Measurements from ENCODE around the gene VPS8. TPM values are rescaled to one million over a fixed set of nuclear protein-coding genes. Genes with fewer than 3 reads are reported as not detected.

Gene VPS8
- total and polyA plus RNA-seq, 8 donors: 41.5 to 114 (median 51.3) TPM

DNA sequence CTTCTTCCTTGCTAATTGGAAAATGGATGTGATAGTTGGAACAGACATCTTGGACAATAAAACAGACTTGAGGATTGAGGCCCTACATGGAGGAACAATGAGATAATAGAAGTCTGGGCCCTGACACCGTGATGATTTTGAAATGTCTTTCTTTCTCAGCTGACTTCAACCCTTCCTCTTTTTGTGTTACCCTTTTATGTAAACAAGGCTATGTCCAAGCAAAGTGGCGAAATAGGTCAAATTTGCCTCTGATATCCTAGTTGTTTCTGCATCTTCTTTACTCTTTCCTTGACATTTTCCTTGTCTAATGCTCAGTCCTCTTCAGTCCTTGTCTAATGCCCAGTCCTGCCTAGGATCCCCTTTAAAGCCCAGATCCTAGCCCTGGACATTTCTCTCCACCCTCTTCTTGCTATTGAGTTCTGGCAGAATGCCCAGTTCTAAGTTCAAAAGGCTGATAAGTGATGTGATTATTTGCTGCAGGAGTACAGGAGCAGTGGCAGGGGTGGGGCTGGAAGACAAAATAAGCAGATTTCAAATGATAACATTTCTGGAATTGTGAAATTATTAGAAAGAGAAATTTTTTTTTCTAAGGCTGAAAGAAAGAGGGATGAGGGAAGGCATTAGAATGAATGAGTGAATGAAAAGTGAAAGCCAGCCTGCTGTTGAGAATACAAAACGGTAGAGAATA is 6.5 kb upstream of the VPS8 start:
- Histone ChIP-seq H3K27ac (peak overlapping the region; percentile 46 to 91), H3K36me3 (no peaks in the 10 kb centered on the region), H3K9me3 (no peaks in the 10 kb centered on the region), H3K4me3 (no peak overlapping the region), H3K4me1 (peaks cover 5 to 27% of the 10 kb centered on the region in 2 donors), H3K27me3 (peaks cover 0 to 7% of the 10 kb centered on the region in 2 donors)
- DNase-seq (no peak), ATAC-seq (peak; percentile 67)
- TF ChIP-seq, protein P1, sequence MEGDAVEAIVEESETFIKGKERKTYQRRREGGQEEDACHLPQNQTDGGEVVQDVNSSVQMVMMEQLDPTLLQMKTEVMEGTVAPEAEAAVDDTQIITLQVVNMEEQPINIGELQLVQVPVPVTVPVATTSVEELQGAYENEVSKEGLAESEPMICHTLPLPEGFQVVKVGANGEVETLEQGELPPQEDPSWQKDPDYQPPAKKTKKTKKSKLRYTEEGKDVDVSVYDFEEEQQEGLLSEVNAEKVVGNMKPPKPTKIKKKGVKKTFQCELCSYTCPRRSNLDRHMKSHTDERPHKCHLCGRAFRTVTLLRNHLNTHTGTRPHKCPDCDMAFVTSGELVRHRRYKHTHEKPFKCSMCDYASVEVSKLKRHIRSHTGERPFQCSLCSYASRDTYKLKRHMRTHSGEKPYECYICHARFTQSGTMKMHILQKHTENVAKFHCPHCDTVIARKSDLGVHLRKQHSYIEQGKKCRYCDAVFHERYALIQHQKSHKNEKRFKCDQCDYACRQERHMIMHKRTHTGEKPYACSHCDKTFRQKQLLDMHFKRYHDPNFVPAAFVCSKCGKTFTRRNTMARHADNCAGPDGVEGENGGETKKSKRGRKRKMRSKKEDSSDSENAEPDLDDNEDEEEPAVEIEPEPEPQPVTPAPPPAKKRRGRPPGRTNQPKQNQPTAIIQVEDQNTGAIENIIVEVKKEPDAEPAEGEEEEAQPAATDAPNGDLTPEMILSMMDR (IDR thresholded peaks at IDR 0.05): no peak
- intact Hi-C loops (cut with DNase I): no loop called here

DNA sequence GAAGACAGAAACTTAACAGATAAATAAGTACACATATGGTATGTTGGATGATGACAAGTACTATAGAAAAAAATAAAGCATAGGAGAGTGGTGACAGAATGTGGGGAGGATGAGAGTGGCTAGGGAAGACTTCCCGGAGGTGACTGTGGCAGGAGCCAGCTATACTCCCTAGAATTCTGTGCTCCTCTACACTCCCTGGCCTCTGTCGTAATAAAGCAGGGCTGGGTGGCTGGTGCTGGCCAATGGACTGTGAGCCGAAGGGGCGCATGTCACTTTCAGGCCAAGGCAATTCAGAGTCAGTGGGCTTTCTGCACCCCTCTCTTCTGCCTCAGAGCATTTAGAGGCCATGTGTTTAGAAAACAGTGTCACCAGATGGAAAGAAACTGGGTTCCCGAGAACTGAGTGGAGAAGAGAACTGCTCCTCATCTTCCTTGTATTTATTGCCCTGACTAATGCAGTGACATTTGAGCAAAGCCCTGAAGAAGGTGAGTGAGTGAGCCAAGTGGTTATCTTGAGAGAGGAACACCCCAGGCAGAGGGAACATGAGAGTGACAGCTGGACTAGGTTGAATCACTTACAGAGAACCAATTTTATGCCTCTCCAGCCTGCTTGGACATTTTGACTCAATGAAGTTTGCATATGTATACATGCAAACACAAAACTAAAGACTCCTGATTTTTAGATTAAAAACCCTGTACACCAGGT is 5.2 kb upstream of the VPS8 start:
- Histone ChIP-seq H3K4me1 (peaks cover 5 to 36% of the 10 kb centered on the region in 2 donors), H3K9me3 (no peaks in the 10 kb centered on the region), H3K4me3 (no peak overlapping the region), H3K36me3 (no peaks in the 10 kb centered on the region), H3K27me3 (no peaks in the 10 kb centered on the region), H3K27ac (peak overlapping the region in 1 of 2 donors; percentile 91)
- no peak for ATAC-seq
- no peak for DNase-seq
- TF ChIP-seq, protein P1 (IDR thresholded peaks at IDR 0.05): no peak
- intact Hi-C loops (cut with DNase I): no loop called here

DNA sequence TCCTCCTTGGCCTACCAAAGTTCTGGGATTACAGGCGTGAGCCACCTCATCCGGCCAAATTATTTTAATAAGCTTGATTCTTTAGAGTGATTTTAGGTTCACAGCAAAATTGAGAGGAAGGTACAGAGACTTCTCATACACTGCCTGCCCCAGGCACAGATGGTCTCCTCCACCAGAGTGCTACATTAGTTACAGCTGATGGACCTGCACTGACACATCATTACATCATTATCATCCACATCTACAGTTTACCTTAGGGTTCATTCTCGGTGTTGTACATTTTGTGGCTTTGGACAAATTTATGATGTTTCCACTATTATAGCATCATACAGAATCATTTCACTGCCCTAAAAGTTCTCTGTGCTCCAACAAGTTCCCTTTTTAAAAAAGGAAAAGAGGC is 4.4 kb upstream of the VPS8 start:
- TF ChIP-seq, protein P1 (IDR thresholded peaks at IDR 0.05): no peak
- ATAC-seq: no peak
- peaks cover 5 to 37% of the 10 kb centered on the region in 2 donors for H3K4me1 ChIP-seq

DNA sequence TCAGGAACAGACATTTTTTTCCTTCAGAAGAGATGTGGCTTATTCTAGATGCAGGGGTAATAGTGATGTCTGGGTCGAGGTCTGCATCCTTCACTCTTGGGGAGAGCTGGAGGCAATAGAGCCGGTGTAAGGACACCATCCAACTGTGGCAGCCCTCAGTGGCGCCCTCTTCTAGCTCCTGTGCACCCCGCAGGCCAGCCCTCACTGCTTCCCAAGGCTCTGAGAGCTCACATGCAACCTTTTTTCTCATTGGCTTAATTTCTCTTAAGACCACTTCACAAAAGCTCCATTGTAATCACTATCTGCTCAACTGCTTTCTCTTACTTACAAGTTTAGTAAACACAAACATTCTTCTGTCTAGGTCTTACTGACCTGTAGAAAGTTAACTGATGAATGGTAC is 3.9 kb upstream of the VPS8 start:
- H3K4me3 ChIP-seq: no peak overlapping the region
- H3K27me3 ChIP-seq: no peaks in the 10 kb centered on the region
- H3K36me3 ChIP-seq: no peaks in the 10 kb centered on the region
- TF ChIP-seq, protein P1 (IDR thresholded peaks at IDR 0.05): no peak
- intact Hi-C loops (cut with DNase I): no loop called here
- H3K9me3 ChIP-seq: no peaks in the 10 kb centered on the region
- no peak overlapping the region for H3K27ac ChIP-seq
- DNase-seq (no peak), ATAC-seq (no peak)
- H3K4me1 ChIP-seq: peaks cover 5 to 39% of the 10 kb centered on the region in 2 donors

More for the DNA sequence above, 4.4 kb upstream of the VPS8 start:
- Histone ChIP-seq H3K27me3 (no peaks in the 10 kb centered on the region), H3K36me3 (no peaks in the 10 kb centered on the region), H3K4me3 (no peak overlapping the region), H3K9me3 (no peaks in the 10 kb centered on the region), H3K27ac (no peak overlapping the region)
- no peak for DNase-seq
- intact Hi-C loops (cut with DNase I): no loop called here

GRCh38 chr3:184810146-184810545 is 1.8 kb upstream of the VPS8 start:
- ATAC-seq (no peak), DNase-seq (no peak)
- H3K27ac ChIP-seq: no peak overlapping the region
- H3K36me3 ChIP-seq: no peaks in the 10 kb centered on the region
- intact Hi-C loops (cut with DNase I): no loop called here
- H3K9me3 ChIP-seq: no peaks in the 10 kb centered on the region
- no peak overlapping the region for H3K4me3 ChIP-seq
- no peaks in the 10 kb centered on the region for H3K27me3 ChIP-seq
- TF ChIP-seq, protein P1 (IDR thresholded peaks at IDR 0.05): no peak
- H3K4me1 ChIP-seq: peaks cover 5 to 50% of the 10 kb centered on the region in 2 donors

Measured in left lung (tissue), 10 donors.